B cell (primary cell): ENCODE measurements around the gene VCL. TPM values are rescaled to one million over a fixed set of nuclear protein-coding genes. Genes with fewer than 3 reads are reported as not detected.
"Not testable (repeated sequence)": the region's sequence is repeated elsewhere in the genome, so short reads cannot be mapped to it uniquely, and the experiment has no call there.

Experiments
- ATAC-seq: fragments of 200-7000 bp; cut with Tn5 transposase; one replicate; pipeline ENCODE4 v1.10.0; 2021; ENCODE audit warnings: low read depth, mild to moderate bottlenecking, moderate number of reproducible peaks, moderate library complexity
- CTCF ChIA-PET: fragments of 350-600 bp; sonication (Branson Sonifier 250); formaldehyde crosslinking; loops from one replicate; lab custom pipeline; 2021; ENCODE audit warnings: antibody characterized with exemption, inconsistent platforms; lab: Charles Lee
- POLR2A ChIA-PET: fragments of 350-600 bp; sonication (Branson Sonifier 250); formaldehyde crosslinking; loops from one replicate; lab custom pipeline; 2021; ENCODE audit warnings: antibody characterized with exemption; lab: Charles Lee
- DNase-seq: peaks from one replicate; pipeline ENCODE4 v3.0.0; 2013
- H2AFZ ChIP-seq: 2 replicates; pipeline ENCODE4 v1.6.1; 2012; ENCODE audit warnings: mild to moderate bottlenecking, low read depth, low read length; ENCODE audit not compliant: insufficient read depth, poor library complexity, severe bottlenecking
- H3K27ac ChIP-seq, 2 donors: 1 replicate in 1 of 2; 2 replicates in 1 of 2; pipeline ENCODE4 v1.5.1; 2012 to 2013; ENCODE audit warnings: low read length in 2 of 2, mild to moderate bottlenecking in 2 of 2, moderate library complexity in 1 of 2
- H3K27me3 ChIP-seq, 4 experiments: fragments of 200-600 bp in 1 of 4; sonication (generic) in 1 of 4; replicated peaks in 1 of 4; 1 replicate in 2 of 4; 2 replicates in 2 of 4; pipeline versions ENCODE4 v1.6.1 to v1.7.0; 2013 to 2016; ENCODE audit warnings: low read length in 3 of 4, mild to moderate bottlenecking in 2 of 4, mixed read lengths in 1 of 4, moderate library complexity in 1 of 4; ENCODE audit not compliant: insufficient read depth in 4 of 4, control insufficient read depth in 3 of 4; ENCODE audit errors: control extremely low read depth in 1 of 4
- H3K36me3 ChIP-seq, 2 experiments: replicated peaks in 1 of 2; 1 replicate in 1 of 2; 2 replicates in 1 of 2; pipeline versions ENCODE4 v1.6.1 to v1.7.1; 2013; ENCODE audit warnings: low read length in 1 of 2; ENCODE audit not compliant: insufficient read depth in 2 of 2, control insufficient read depth in 1 of 2; ENCODE audit errors: control extremely low read depth in 1 of 2, extremely low read depth in 1 of 2
- H3K4me1 ChIP-seq, 2 donors: fragments of 200-600 bp in 1 of 2; sonication (generic) in 1 of 2; 1 replicate in 1 of 2; 2 replicates in 1 of 2; pipeline versions ENCODE4 v1.5.1 to v1.6.1; 2013 to 2017; ENCODE audit warnings: low read length in 2 of 2; ENCODE audit not compliant: control insufficient read depth in 2 of 2, insufficient read depth in 2 of 2
- H3K4me2 ChIP-seq: replicated peaks from 2 replicates; pipeline ENCODE3; 2012; ENCODE audit warnings: mild to moderate bottlenecking, low read depth, low read length; ENCODE audit not compliant: poor library complexity, severe bottlenecking
- H3K4me3 ChIP-seq, 5 experiments: fragments of 200-600 bp in 1 of 5; sonication (generic) in 1 of 5; 1 replicate in 3 of 5; 2 replicates in 2 of 5; pipeline versions ENCODE4 v1.5.1 to v1.7.0; 2011 to 2016; ENCODE audit warnings: low read length in 4 of 5, mild to moderate bottlenecking in 4 of 5, low read depth in 2 of 5, control low read depth in 1 of 5, moderate library complexity in 1 of 5; ENCODE audit not compliant: insufficient read depth in 1 of 5; ENCODE audit errors: control extremely low read depth in 1 of 5, extremely low read depth in 1 of 5
- H3K79me2 ChIP-seq: fragments of 200-600 bp; sonication (generic); one replicate; pipeline ENCODE4 v1.6.0; 2016; ENCODE audit warnings: low read length; ENCODE audit not compliant: control insufficient read depth, insufficient read depth
- H3K9ac ChIP-seq: fragments of 200-600 bp; sonication (generic); 2 replicates; pipeline ENCODE4 v1.6.1; 2017; ENCODE audit warnings: mild to moderate bottlenecking, low read length, moderate library complexity
- H3K9me3 ChIP-seq, 3 donors: one replicate each; pipeline versions ENCODE4 v1.6.1 to v1.7.1; 2013; ENCODE audit warnings: low read length in 2 of 3; ENCODE audit not compliant: control insufficient read depth in 2 of 3, insufficient read depth in 1 of 3; ENCODE audit errors: control extremely low read depth in 1 of 3
- H4K20me1 ChIP-seq: 2 replicates; pipeline ENCODE4 v1.6.0; 2012; ENCODE audit warnings: mild to moderate bottlenecking, low read length; ENCODE audit not compliant: insufficient read depth, control insufficient read depth, poor library complexity, severe bottlenecking
- H3K27ac Mint-ChIP-seq: one replicate; pipeline ENCODE4 v1.8.0; 2021; ENCODE audit warnings: mixed read lengths
- H3K27me3 Mint-ChIP-seq: one replicate; pipeline ENCODE4 v1.8.0; 2021; ENCODE audit warnings: mixed read lengths
- H3K4me1 Mint-ChIP-seq: one replicate; pipeline ENCODE4 v1.8.0; 2021; ENCODE audit warnings: mixed read lengths
- H3K4me3 Mint-ChIP-seq: one replicate; pipeline ENCODE4 v1.8.0; 2021; ENCODE audit warnings: mixed read lengths
- H3K9me3 Mint-ChIP-seq: one replicate; pipeline ENCODE4 v1.8.0; 2022; ENCODE audit warnings: mixed read lengths; ENCODE audit not compliant: insufficient read depth
- EZH2 ChIP-seq: IDR thresholded peaks from 2 replicates; pipeline ENCODE4 v1.6.1; 2012; ENCODE audit warnings: borderline replicate concordance, low read depth, mild to moderate bottlenecking, moderate library complexity, low read length; ENCODE audit not compliant: insufficient read depth, poor library complexity, severe bottlenecking
- WGBS: methylation state at CpG from one replicate; pipeline ENCODE4 v1.1.5; 2013; ENCODE audit warnings: missing lambda C conversion rate; ENCODE audit not compliant: insufficient coverage; 5-methylcytosine and 5-hydroxymethylcytosine counted together
- intact Hi-C: fragments of 100-400 bp; cut with micrococcal nuclease; formaldehyde crosslinking; loops from one replicate; pipeline ENCODE4 v1.10.0; 2022
- polyA plus RNA-seq: library from polyadenylated mRNA; depleted of rRNA; stranded (reverse); fragments of >200 nt; gene quantifications from 2 replicates; pipeline ENCODE4 v1.2.3, GENCODE V29; 2012
- total RNA-seq, 2 donors: library from RNA; stranded (reverse); fragments of 120-200 nt in 1 of 2; gene quantifications; 1 replicate in 1 of 2; 2 replicates in 1 of 2; pipeline versions ENCODE4 v1.2.3 to v1.2.4, GENCODE V29; 2013 to 2022
- TF ChIP-seq, protein P1 (sequence below): fragments of 200-600 bp; IDR thresholded peaks from one replicate; pipeline ENCODE4 v1.8.0; 2022; ENCODE audit warnings: antibody characterized with exemption, mild to moderate bottlenecking

The VCL gene
- total and polyA plus RNA-seq, 2 donors (not counting 1 experiment from before 2014, with no cell fraction given) = 13.1 to 29.8 TPM

- H2AFZ ChIP-seq, H3K27me3 Mint-ChIP-seq, ATAC-seq, H3K36me3 ChIP-seq, H3K27ac ChIP-seq, intact Hi-C loops, H3K9me3 ChIP-seq, H3K27ac Mint-ChIP-seq, H3K4me2 ChIP-seq, H4K20me1 ChIP-seq, H3K9me3 Mint-ChIP-seq, H3K27me3 ChIP-seq, H3K4me3 Mint-ChIP-seq, DNase-seq, H3K4me3 ChIP-seq, H3K9ac ChIP-seq: not testable (repeated sequence)
- Histone ChIP-seq H3K79me2 (peaks cover 19% of the 10 kb centered on the region), H3K4me1 (peaks cover 12 to 13% of the 10 kb centered on the region in 2 donors)
- no CpG with 5 or more reads among the region's 2 CpGs for WGBS
- CTCF ChIA-PET = interaction anchor here (1.2 kb wide), 1 partner anchor 15 kb away, joined by 3 read pairs; no protein-coding TSS in a partner anchor
- POLR2A ChIA-PET = interaction anchor here (0.6 to 0.7 kb wide), 2 partner anchors 10 to 30 kb away, joined by 3 to 5 read pairs; no protein-coding TSS in a partner anchor
- peaks cover 17% of the 10 kb centered on the region for H3K4me1 Mint-ChIP-seq
Measured at GRCh38 chr10:74061978-74062377, 64.1 kb downstream of the VCL start.

- Mint-ChIP-seq H3K4me3 (no peak overlapping the region), H3K9me3 (no peaks in the 10 kb centered on the region), H3K27ac (no peak overlapping the region), H3K4me1 (peaks cover 9% of the 10 kb centered on the region), H3K27me3 (no peaks in the 10 kb centered on the region)
- ChIA-PET POLR2A (no interaction called here), CTCF (no interaction called here)
- H3K79me2 ChIP-seq = peaks cover 19% of the 10 kb centered on the region
- no peak for TF ChIP-seq EZH2
- TF ChIP-seq, protein P1, sequence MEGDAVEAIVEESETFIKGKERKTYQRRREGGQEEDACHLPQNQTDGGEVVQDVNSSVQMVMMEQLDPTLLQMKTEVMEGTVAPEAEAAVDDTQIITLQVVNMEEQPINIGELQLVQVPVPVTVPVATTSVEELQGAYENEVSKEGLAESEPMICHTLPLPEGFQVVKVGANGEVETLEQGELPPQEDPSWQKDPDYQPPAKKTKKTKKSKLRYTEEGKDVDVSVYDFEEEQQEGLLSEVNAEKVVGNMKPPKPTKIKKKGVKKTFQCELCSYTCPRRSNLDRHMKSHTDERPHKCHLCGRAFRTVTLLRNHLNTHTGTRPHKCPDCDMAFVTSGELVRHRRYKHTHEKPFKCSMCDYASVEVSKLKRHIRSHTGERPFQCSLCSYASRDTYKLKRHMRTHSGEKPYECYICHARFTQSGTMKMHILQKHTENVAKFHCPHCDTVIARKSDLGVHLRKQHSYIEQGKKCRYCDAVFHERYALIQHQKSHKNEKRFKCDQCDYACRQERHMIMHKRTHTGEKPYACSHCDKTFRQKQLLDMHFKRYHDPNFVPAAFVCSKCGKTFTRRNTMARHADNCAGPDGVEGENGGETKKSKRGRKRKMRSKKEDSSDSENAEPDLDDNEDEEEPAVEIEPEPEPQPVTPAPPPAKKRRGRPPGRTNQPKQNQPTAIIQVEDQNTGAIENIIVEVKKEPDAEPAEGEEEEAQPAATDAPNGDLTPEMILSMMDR = no peak
- peaks cover 0 to 4% (median 3%) of the 10 kb centered on the region in 3 donors for H3K9me3 ChIP-seq
- intact Hi-C loops = no loop called here
- H4K20me1 ChIP-seq = no peaks in the 10 kb centered on the region
- ATAC-seq (no peak), DNase-seq (no peak)
- H2AFZ ChIP-seq = no peak overlapping the region
- no peak overlapping the region for H3K27ac ChIP-seq
- H3K4me3 ChIP-seq = no peak overlapping the region
- H3K4me1 ChIP-seq = peaks cover 8% of the 10 kb centered on the region in 2 donors
- no peak overlapping the region for H3K4me2 ChIP-seq
- no peak overlapping the region for H3K9ac ChIP-seq
- no peaks in the 10 kb centered on the region for H3K27me3 ChIP-seq
- H3K36me3 ChIP-seq = peaks cover 5 to 9% of the 10 kb centered on the region in 2 experiments
Measured at GRCh38 chr10:74063256-74063655, 65.3 kb downstream of the VCL start.
